Panc1 (cell line): ENCODE measurements around the gene CYP27C1. TPM values are rescaled to one million over a fixed set of nuclear protein-coding genes. Genes with fewer than 3 reads are reported as not detected.

Experiments used
- ATAC-seq: fragments of 200-7000 bp; cut with Tn5 transposase; 2 replicates; pipeline ENCODE4 v1.9.1; 2020; ENCODE audit warnings: mild to moderate bottlenecking, moderate library complexity
- BruUV-seq: library from RNA; stranded (reverse); fragments of 400-500 nt; replicated peaks from 2 replicates; lab custom pipeline; 2021; lab: Mats Ljungman, UMichigan
- CTCF ChIA-PET: fragments of 300-600 bp; sonication (Branson Sonifier 250); formaldehyde crosslinking; loops from one replicate; lab custom pipeline; 2022; ENCODE audit warnings: antibody characterized with exemption; lab: Charles Lee
- POLR2A ChIA-PET: fragments of 300-600 bp; sonication (Branson Sonifier 250); formaldehyde crosslinking; loops from one replicate; lab custom pipeline; 2022; ENCODE audit warnings: antibody characterized with exemption; lab: Charles Lee
- DNase-seq: peaks from one replicate; pipeline ENCODE4 v3.0.0-alpha.2; 2010; ENCODE audit warnings: low read depth, low spot score
- H3K27ac ChIP-seq: 2 replicates; pipeline ENCODE4 v1.5.1; 2011; ENCODE audit warnings: mild to moderate bottlenecking, low read length, inconsistent platforms
- H3K27me3 ChIP-seq: fragments of 200-500 bp; sonication (Bioruptor generic); 2 replicates; pipeline ENCODE4 v1.6.0; 2014; ENCODE audit warnings: low read length, inconsistent platforms; ENCODE audit not compliant: control insufficient read depth, insufficient read depth
- H3K36me3 ChIP-seq: fragments of 200-500 bp; sonication (Bioruptor generic); 2 replicates; pipeline ENCODE4 v1.5.1; 2014; ENCODE audit warnings: inconsistent platforms, mild to moderate bottlenecking, low read length, moderate library complexity; ENCODE audit not compliant: control insufficient read depth, insufficient read depth
- H3K4me1 ChIP-seq: 2 replicates; pipeline ENCODE4 v1.5.1; 2011; ENCODE audit warnings: inconsistent platforms, mild to moderate bottlenecking, low read length, moderate library complexity; ENCODE audit not compliant: control insufficient read depth, insufficient read depth
- H3K4me3 ChIP-seq, 2 experiments: 2 replicates each; pipeline ENCODE4 v1.5.1; 2011 to 2012; ENCODE audit warnings: low read depth in 2 of 2, low read length in 2 of 2, mild to moderate bottlenecking in 2 of 2, inconsistent platforms in 1 of 2, moderate library complexity in 1 of 2
- H3K9me3 ChIP-seq: fragments of 200-500 bp; sonication (Bioruptor generic); 2 replicates; pipeline ENCODE4 v1.5.1; 2014; ENCODE audit warnings: low read depth, mild to moderate bottlenecking, inconsistent platforms, low read length, moderate library complexity; ENCODE audit not compliant: control insufficient read depth, insufficient read depth
- POLR2AphosphoS5 ChIP-seq: IDR thresholded peaks from 2 replicates; pipeline ENCODE4 v1.6.1; 2012; ENCODE audit warnings: mild to moderate bottlenecking, low read depth, low read length, moderate library complexity
- SIN3A ChIP-seq: IDR thresholded peaks from 2 replicates; pipeline ENCODE4 v1.6.1; 2012; ENCODE audit warnings: low read depth, mild to moderate bottlenecking, low read length, moderate library complexity, borderline replicate concordance; ENCODE audit not compliant: insufficient read depth
- TCF7L2 ChIP-seq: IDR thresholded peaks from 2 replicates; pipeline ENCODE4 v1.6.1; 2011; ENCODE audit warnings: mild to moderate bottlenecking, low read depth, low read length, inconsistent platforms
- in situ Hi-C: cut with HindIII; loops from 2 replicates; pipeline ENCODE4 v1.10.0; 2016; ENCODE audit warnings: low sequenced_read_pairs, low pct_unique_long_range_greater_than_20kb
- intact Hi-C: fragments of 100-400 bp; cut with micrococcal nuclease; formaldehyde crosslinking; loops from one replicate; pipeline ENCODE4 v1.10.0; 2022; ENCODE audit not compliant: unreplicated experiment
- total RNA-seq: library from RNA; stranded (reverse); gene quantifications from one replicate; pipeline ENCODE4 v1.2.1, GENCODE V29; 2021; ENCODE audit not compliant: unreplicated experiment
- TF ChIP-seq, protein P1 (sequence below), 2 experiments: IDR thresholded peaks; 2 replicates each; pipeline ENCODE4 v1.6.1; 2011 to 2012; ENCODE audit warnings: low read depth in 2 of 2, control low read depth in 1 of 2, low read length in 1 of 2, mild to moderate bottlenecking in 1 of 2, moderate library complexity in 1 of 2; ENCODE audit not compliant: insufficient read depth in 1 of 2
- TF ChIP-seq, protein P2 (sequence below): fragments of 450-650 bp; IDR thresholded peaks from 2 replicates; pipeline ENCODE4 v1.5.1; 2017; ENCODE audit warnings: mild to moderate bottlenecking

CYP27C1 gene
- total RNA-seq, 1 experiment from 2014 or later = 5.7 TPM

DNA sequence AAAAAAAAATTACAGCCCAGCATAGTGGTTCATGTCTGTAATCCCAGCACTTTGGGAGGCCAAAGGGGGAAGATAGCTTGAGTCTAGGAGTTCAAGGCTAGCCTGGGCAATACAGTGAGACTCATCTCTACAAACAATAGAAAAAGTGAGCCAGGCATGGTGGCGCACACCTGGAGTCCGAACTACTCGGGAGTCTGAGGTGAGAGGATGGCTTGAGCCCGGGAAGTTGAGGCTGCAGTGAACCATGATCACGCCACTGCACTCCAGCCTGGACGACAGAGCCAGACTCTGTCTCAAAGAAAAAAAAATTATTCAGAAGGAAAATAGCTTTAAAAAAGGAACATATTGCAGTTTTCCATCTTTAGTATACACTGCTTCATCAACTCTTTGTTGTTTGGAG, 47.8 kb downstream of the CYP27C1 start:
- POLR2A ChIA-PET = interaction anchor here (0.6 kb wide), 1 partner anchor 119 kb away, joined by 3 read pairs; no protein-coding TSS in a partner anchor
- TF ChIP-seq, protein P1, sequence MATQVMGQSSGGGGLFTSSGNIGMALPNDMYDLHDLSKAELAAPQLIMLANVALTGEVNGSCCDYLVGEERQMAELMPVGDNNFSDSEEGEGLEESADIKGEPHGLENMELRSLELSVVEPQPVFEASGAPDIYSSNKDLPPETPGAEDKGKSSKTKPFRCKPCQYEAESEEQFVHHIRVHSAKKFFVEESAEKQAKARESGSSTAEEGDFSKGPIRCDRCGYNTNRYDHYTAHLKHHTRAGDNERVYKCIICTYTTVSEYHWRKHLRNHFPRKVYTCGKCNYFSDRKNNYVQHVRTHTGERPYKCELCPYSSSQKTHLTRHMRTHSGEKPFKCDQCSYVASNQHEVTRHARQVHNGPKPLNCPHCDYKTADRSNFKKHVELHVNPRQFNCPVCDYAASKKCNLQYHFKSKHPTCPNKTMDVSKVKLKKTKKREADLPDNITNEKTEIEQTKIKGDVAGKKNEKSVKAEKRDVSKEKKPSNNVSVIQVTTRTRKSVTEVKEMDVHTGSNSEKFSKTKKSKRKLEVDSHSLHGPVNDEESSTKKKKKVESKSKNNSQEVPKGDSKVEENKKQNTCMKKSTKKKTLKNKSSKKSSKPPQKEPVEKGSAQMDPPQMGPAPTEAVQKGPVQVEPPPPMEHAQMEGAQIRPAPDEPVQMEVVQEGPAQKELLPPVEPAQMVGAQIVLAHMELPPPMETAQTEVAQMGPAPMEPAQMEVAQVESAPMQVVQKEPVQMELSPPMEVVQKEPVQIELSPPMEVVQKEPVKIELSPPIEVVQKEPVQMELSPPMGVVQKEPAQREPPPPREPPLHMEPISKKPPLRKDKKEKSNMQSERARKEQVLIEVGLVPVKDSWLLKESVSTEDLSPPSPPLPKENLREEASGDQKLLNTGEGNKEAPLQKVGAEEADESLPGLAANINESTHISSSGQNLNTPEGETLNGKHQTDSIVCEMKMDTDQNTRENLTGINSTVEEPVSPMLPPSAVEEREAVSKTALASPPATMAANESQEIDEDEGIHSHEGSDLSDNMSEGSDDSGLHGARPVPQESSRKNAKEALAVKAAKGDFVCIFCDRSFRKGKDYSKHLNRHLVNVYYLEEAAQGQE (IDR thresholded peaks at IDR 0.05; ENCODE audit: insufficient read depth in 1 of 2, low read depth in 2 of 2, low read length in 1 of 2) = no peak
- TF ChIP-seq SIN3A = no peak
- TF ChIP-seq, protein P2, sequence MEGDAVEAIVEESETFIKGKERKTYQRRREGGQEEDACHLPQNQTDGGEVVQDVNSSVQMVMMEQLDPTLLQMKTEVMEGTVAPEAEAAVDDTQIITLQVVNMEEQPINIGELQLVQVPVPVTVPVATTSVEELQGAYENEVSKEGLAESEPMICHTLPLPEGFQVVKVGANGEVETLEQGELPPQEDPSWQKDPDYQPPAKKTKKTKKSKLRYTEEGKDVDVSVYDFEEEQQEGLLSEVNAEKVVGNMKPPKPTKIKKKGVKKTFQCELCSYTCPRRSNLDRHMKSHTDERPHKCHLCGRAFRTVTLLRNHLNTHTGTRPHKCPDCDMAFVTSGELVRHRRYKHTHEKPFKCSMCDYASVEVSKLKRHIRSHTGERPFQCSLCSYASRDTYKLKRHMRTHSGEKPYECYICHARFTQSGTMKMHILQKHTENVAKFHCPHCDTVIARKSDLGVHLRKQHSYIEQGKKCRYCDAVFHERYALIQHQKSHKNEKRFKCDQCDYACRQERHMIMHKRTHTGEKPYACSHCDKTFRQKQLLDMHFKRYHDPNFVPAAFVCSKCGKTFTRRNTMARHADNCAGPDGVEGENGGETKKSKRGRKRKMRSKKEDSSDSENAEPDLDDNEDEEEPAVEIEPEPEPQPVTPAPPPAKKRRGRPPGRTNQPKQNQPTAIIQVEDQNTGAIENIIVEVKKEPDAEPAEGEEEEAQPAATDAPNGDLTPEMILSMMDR = no peak
- TF ChIP-seq POLR2AphosphoS5 = no peak
- no peak for TF ChIP-seq TCF7L2
- ATAC-seq (no peak), DNase-seq (no peak)
- no peaks in the 10 kb centered on the region for H3K36me3 ChIP-seq
- no peaks in the 10 kb centered on the region for H3K27me3 ChIP-seq
- no peaks in the 10 kb centered on the region for H3K9me3 ChIP-seq
- no peak overlapping the region for H3K4me3 ChIP-seq
- no TSS peak for BruUV-seq
- H3K4me1 ChIP-seq = peaks cover 4% of the 10 kb centered on the region; the same call in 1 of the 2 replicates
- intact Hi-C loops (loop anchor here (10.0 kb wide), 1 partner anchor 108 kb away; no protein-coding TSS in a partner anchor), in situ Hi-C loops (no loop called here)
- no peak overlapping the region for H3K27ac ChIP-seq
- CTCF ChIA-PET = no interaction called here

DNA sequence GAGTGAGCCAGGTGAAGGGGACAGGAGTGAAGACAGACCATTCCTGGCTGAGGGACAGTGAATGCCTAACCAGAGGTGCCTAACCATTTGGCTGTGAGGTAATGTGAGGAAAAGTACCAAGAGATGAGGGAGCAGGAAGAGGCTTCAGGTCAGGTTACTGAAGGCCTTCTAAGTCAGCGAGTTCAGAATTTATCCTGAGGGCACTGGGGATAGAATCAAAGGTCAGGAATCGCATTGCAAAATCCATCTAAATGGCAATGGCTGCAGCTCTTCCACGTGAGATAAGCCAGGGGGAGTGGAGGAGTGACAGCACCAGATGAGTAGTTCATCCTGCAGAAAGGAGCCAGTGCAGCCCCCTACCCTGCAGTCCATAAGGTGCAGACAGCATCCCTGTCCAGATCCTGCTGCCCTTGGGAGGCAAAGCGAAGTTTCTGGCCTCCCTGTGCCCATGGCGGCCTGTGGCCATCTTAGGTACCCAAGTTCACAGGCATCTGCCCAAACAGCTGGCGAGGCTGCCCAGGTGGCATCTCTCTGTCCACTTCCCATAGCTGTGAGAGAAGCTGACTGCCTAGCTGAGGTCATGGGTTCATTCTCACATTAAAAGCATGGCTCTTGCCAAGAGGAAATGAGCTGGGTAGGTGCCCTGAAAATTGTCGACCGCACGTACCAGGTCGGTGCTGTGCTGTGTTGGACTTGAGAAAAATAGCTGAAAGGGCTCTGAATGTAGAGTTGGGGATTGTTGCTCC, 49.5 kb downstream of the CYP27C1 start:
- CTCF ChIA-PET = no interaction called here
- in situ Hi-C loops (no loop called here), intact Hi-C loops (loop anchor here (10.0 kb wide), 1 partner anchor 106 kb away; no protein-coding TSS in a partner anchor)
- H3K27ac ChIP-seq = no peak overlapping the region; the same call in 1 of the 2 replicates
- ATAC-seq (no peak), DNase-seq (no peak)
- H3K27me3 ChIP-seq = no peaks in the 10 kb centered on the region
- TF ChIP-seq POLR2AphosphoS5 (no peak), TCF7L2 (no peak), SIN3A (no peak)
- TF ChIP-seq, protein P1 (IDR thresholded peaks at IDR 0.05; ENCODE audit: insufficient read depth in 1 of 2, low read depth in 2 of 2, low read length in 1 of 2) = no peak
- TF ChIP-seq, protein P2 = no peak
- POLR2A ChIA-PET = no interaction called here
- H3K4me1 ChIP-seq = peaks cover 9% of the 10 kb centered on the region
- no peak overlapping the region for H3K4me3 ChIP-seq
- H3K36me3 ChIP-seq = no peaks in the 10 kb centered on the region
- no peaks in the 10 kb centered on the region for H3K9me3 ChIP-seq
- no TSS peak for BruUV-seq
